Measurements from ENCODE around the gene RPH3AL. TPM values are rescaled to one million over a fixed set of nuclear protein-coding genes. Genes with fewer than 3 reads are reported as not detected.

The RPH3AL gene
- total RNA-seq, 1 experiment from 2014 or later = 26.0 TPM

GRCh38 chr17:351449-351738 is 1.2 kb downstream of the RPH3AL start:
- Histone ChIP-seq H3K36me3 (ENCODE audit: low read depth) (no peaks in the 10 kb centered on the region), H3K4me2 (no peak overlapping the region), H3K4me1 (replicated peaks; ENCODE audit: insufficient read depth) (peaks cover 23% of the 10 kb centered on the region), H4K20me1 (ENCODE audit: insufficient read depth) (no peaks in the 10 kb centered on the region), H2AFZ (no peak overlapping the region), H3K9me2 (ENCODE audit: insufficient read depth) (no peaks in the 10 kb centered on the region), H3K79me2 (ENCODE audit: low read depth) (no peaks in the 10 kb centered on the region), H3K9me3 (ENCODE audit: insufficient read depth, low read depth) (peaks cover 5% of the 10 kb centered on the region; the same call in 1 of the 2 replicates), H3K27ac (no peak overlapping the region), H3F3A (ENCODE audit: insufficient read depth, low read depth) (peaks cover 8% of the 10 kb centered on the region; the same call in 1 of the 2 replicates), H3K27me3 (ENCODE audit: insufficient read depth, low read depth) (no peaks in the 10 kb centered on the region), H3K4me3 (no peak overlapping the region)
- TF ChIP-seq CTCF (conservative IDR thresholded peaks at IDR 0.05) (no peak), EZH2 (IDR thresholded peaks at IDR 0.05; ENCODE audit: low read depth) (no peak)
- intact Hi-C loops (cut with micrococcal nuclease; ENCODE audit: unreplicated experiment) = no loop called here
- CTCF ChIA-PET = no interaction called here
- POLR2A ChIA-PET (ENCODE audit: unreplicated experiment) = no interaction called here
- no peak for DNase-seq
- BruUV-seq (replicated peaks) = no TSS peak

- Histone ChIP-seq H3K79me2 (ENCODE audit: low read depth) (no peaks in the 10 kb centered on the region), H3F3A (ENCODE audit: insufficient read depth, low read depth) (peaks cover 8% of the 10 kb centered on the region; the same call in 1 of the 2 replicates), H4K20me1 (ENCODE audit: insufficient read depth) (no peaks in the 10 kb centered on the region), H3K4me2 (peak overlapping the region; percentile 23), H3K27ac (no peak overlapping the region), H3K4me3 (no peak overlapping the region), H2AFZ (no peak overlapping the region), H3K9me2 (ENCODE audit: insufficient read depth) (no peaks in the 10 kb centered on the region), H3K36me3 (ENCODE audit: low read depth) (no peaks in the 10 kb centered on the region), H3K9me3 (ENCODE audit: insufficient read depth, low read depth) (peaks cover 5% of the 10 kb centered on the region; the same call in 1 of the 2 replicates), H3K27me3 (ENCODE audit: insufficient read depth, low read depth) (no peaks in the 10 kb centered on the region), H3K4me1 (replicated peaks; ENCODE audit: insufficient read depth) (peaks cover 23% of the 10 kb centered on the region)
- ChIA-PET CTCF (interaction anchor here (0.7 to 0.8 kb wide), 2 partner anchors 35 to 45 kb away, joined by 4 read pairs; no protein-coding TSS in a partner anchor), POLR2A (ENCODE audit: unreplicated experiment) (no interaction called here)
- TF ChIP-seq CTCF (conservative IDR thresholded peaks at IDR 0.05) (no peak), EZH2 (IDR thresholded peaks at IDR 0.05; ENCODE audit: low read depth) (no peak)
- DNase-seq = peak; percentile 75 to 83
- no TSS peak for BruUV-seq (replicated peaks)
- intact Hi-C loops (cut with micrococcal nuclease; ENCODE audit: unreplicated experiment) = no loop called here
These were observed 1.7 kb downstream of the RPH3AL start for GRCh38 chr17:350706-351448.

- Histone ChIP-seq H3K9me3 (ENCODE audit: insufficient read depth, low read depth) (no peaks in the 10 kb centered on the region), H3K4me1 (replicated peaks; ENCODE audit: insufficient read depth) (peaks cover 23% of the 10 kb centered on the region), H2AFZ (no peak overlapping the region), H3K79me2 (ENCODE audit: low read depth) (no peaks in the 10 kb centered on the region), H3K27me3 (ENCODE audit: insufficient read depth, low read depth) (no peaks in the 10 kb centered on the region), H4K20me1 (ENCODE audit: insufficient read depth) (no peaks in the 10 kb centered on the region), H3K27ac (no peak overlapping the region), H3K9me2 (ENCODE audit: insufficient read depth) (no peaks in the 10 kb centered on the region), H3F3A (ENCODE audit: insufficient read depth, low read depth) (peaks cover 8% of the 10 kb centered on the region; the same call in 1 of the 2 replicates), H3K36me3 (ENCODE audit: low read depth) (no peaks in the 10 kb centered on the region), H3K4me3 (no peak overlapping the region), H3K4me2 (0 out of 2 replicates have a peak overlapping the region, but pooled peaks have one; percentile 23)
- no peak for DNase-seq
- no TSS peak for BruUV-seq (replicated peaks)
- no peak for TF ChIP-seq CTCF (conservative IDR thresholded peaks at IDR 0.05)
- TF ChIP-seq EZH2 (IDR thresholded peaks at IDR 0.05; ENCODE audit: low read depth) = no peak
- ChIA-PET POLR2A (ENCODE audit: unreplicated experiment) (no interaction called here), CTCF (no interaction called here)
- intact Hi-C loops (cut with micrococcal nuclease; ENCODE audit: unreplicated experiment) = no loop called here
These were observed 2.9 kb downstream of the RPH3AL start for GRCh38 chr17:349666-350065.
